GM23338 (cell line): ENCODE measurements around the gene NCKAP5. TPM values are rescaled to one million over a fixed set of nuclear protein-coding genes. Genes with fewer than 3 reads are reported as not detected.

Experiments used
- ATAC-seq: fragments of 200-7000 bp; cut with Tn5 transposase; 3 replicates; pipeline ENCODE4 v1.9.1; 2020
- DNase-seq: peaks from one replicate; pipeline ENCODE4 v3.0.0-alpha.2; 2015; ENCODE audit warnings: low spot score
- H2AFZ ChIP-seq: fragments of 200-600 bp; sonication (generic); 2 replicates; pipeline ENCODE4 v1.8.0; 2016; ENCODE audit warnings: antibody characterized with exemption, mild to moderate bottlenecking, moderate library complexity
- H3F3A ChIP-seq: fragments of 200-600 bp; sonication (generic); replicated peaks from 2 replicates; pipeline ENCODE4 v1.8.0; 2017; ENCODE audit warnings: antibody characterized with exemption, mixed run types, low read depth
- H3K27ac ChIP-seq: fragments of 200-600 bp; sonication (generic); 2 replicates; pipeline ENCODE4 v1.6.1; 2016; ENCODE audit warnings: low read depth
- H3K27me3 ChIP-seq: fragments of 200-600 bp; sonication (generic); 2 replicates; pipeline ENCODE4 v1.8.0; 2016; ENCODE audit warnings: mild to moderate bottlenecking, mixed run types, moderate library complexity; ENCODE audit not compliant: insufficient read depth
- H3K36me3 ChIP-seq: fragments of 200-600 bp; sonication (generic); 2 replicates; pipeline ENCODE4 v1.8.0; 2016; ENCODE audit warnings: mild to moderate bottlenecking; ENCODE audit not compliant: insufficient read depth
- H3K4me1 ChIP-seq: fragments of 200-600 bp; sonication (generic); 2 replicates; pipeline ENCODE4 v1.8.0; 2016; ENCODE audit warnings: mild to moderate bottlenecking, moderate library complexity; ENCODE audit not compliant: insufficient read depth
- H3K4me2 ChIP-seq: fragments of 200-600 bp; sonication (generic); 2 replicates; pipeline ENCODE4 v1.7.1; 2017; ENCODE audit warnings: mixed run types
- H3K4me3 ChIP-seq: fragments of 200-600 bp; sonication (generic); 2 replicates; pipeline ENCODE4 v1.6.1; 2016; ENCODE audit warnings: mixed run types
- H3K79me2 ChIP-seq: fragments of 200-600 bp; sonication (generic); replicated peaks from 2 replicates; pipeline ENCODE4 v1.8.0; 2017; ENCODE audit warnings: mild to moderate bottlenecking; ENCODE audit not compliant: insufficient read depth
- H3K9me2 ChIP-seq: fragments of 200-600 bp; sonication (generic); 2 replicates; pipeline ENCODE4 v1.8.0; 2017; ENCODE audit not compliant: insufficient read depth
- H4K20me1 ChIP-seq: fragments of 200-600 bp; sonication (generic); replicated peaks from 2 replicates; pipeline ENCODE4 v1.8.0; 2017; ENCODE audit warnings: mild to moderate bottlenecking; ENCODE audit not compliant: insufficient read depth
- H3K27ac Mint-ChIP-seq: 2 replicates; pipeline ENCODE4 v1.8.0; 2020; ENCODE audit warnings: inconsistent platforms, mild to moderate bottlenecking, moderate library complexity, mixed read lengths
- H3K27me3 Mint-ChIP-seq: 3 replicates; pipeline ENCODE4 v1.8.0; 2022; ENCODE audit warnings: low read depth, mild to moderate bottlenecking, moderate library complexity, mixed read lengths, inconsistent platforms; ENCODE audit not compliant: insufficient read depth, poor library complexity
- H3K36me3 Mint-ChIP-seq: 3 replicates; pipeline ENCODE4 v1.8.0; 2021; ENCODE audit warnings: low read depth, mild to moderate bottlenecking, inconsistent platforms, moderate library complexity, mixed read lengths
- H3K4me1 Mint-ChIP-seq: 3 replicates; pipeline ENCODE4 v1.8.0; 2020; ENCODE audit warnings: mild to moderate bottlenecking, inconsistent platforms, mixed read lengths
- H3K4me3 Mint-ChIP-seq: 3 replicates; pipeline ENCODE4 v1.8.0; 2021; ENCODE audit warnings: moderate library complexity, mild to moderate bottlenecking, inconsistent platforms, mixed read lengths
- H3K9me3 Mint-ChIP-seq: 3 replicates; pipeline ENCODE4 v1.8.0; 2020; ENCODE audit warnings: moderate library complexity, mild to moderate bottlenecking, inconsistent platforms, mixed read lengths
- CREB1 ChIP-seq: fragments of 250-450 bp; sonication (Bioruptor Pico); IDR thresholded peaks from 2 replicates; pipeline ENCODE4 v1.5.0; 2020; ENCODE audit warnings: low read depth, mild to moderate bottlenecking, moderate library complexity
- CTCF ChIP-seq, 2 experiments: fragments of 200-600 bp in 1 of 2; sonication (generic) in 1 of 2; conservative IDR thresholded peaks; 2 replicates each; pipeline versions ENCODE4 v1.5.1 to v1.6.1; 2016 to 2017; ENCODE audit warnings: antibody characterized with exemption in 2 of 2, low read depth in 2 of 2, mild to moderate bottlenecking in 2 of 2, moderate library complexity in 1 of 2
- ETS1 ChIP-seq: IDR thresholded peaks from 2 replicates; pipeline ENCODE4 v1.6.1; 2016; ENCODE audit warnings: antibody characterized with exemption
- EZH2 ChIP-seq: fragments of 200-600 bp; sonication (generic); IDR thresholded peaks from one replicate; pipeline ENCODE4 v1.8.0; 2017; ENCODE audit warnings: antibody characterized with exemption, mild to moderate bottlenecking, low read depth; ENCODE audit not compliant: unreplicated experiment
- EZH2phosphoT487 ChIP-seq: fragments of 200-600 bp; sonication (generic); IDR thresholded peaks from one replicate; pipeline ENCODE4 v1.8.1; 2018; ENCODE audit warnings: antibody characterized with exemption; ENCODE audit not compliant: unreplicated experiment
- JUNB ChIP-seq: IDR thresholded peaks from one replicate; pipeline ENCODE4 v1.6.1; 2016; ENCODE audit warnings: antibody characterized with exemption; ENCODE audit not compliant: unreplicated experiment
- NANOG ChIP-seq: IDR thresholded peaks from 2 replicates; pipeline ENCODE4 v1.6.1; 2016; ENCODE audit warnings: antibody characterized with exemption, borderline replicate concordance
- POLR2AphosphoS5 ChIP-seq: IDR thresholded peaks from 2 replicates; pipeline ENCODE4 v1.6.1; 2016; ENCODE audit warnings: antibody characterized with exemption, low read depth
- REST ChIP-seq: IDR thresholded peaks from one replicate; pipeline ENCODE4 v1.6.1; 2018; ENCODE audit warnings: antibody characterized with exemption; ENCODE audit not compliant: unreplicated experiment
- STAT1 ChIP-seq: IDR thresholded peaks from one replicate; pipeline ENCODE4 v1.6.1; 2016; ENCODE audit warnings: antibody characterized with exemption; ENCODE audit not compliant: unreplicated experiment
- ZNF114 ChIP-seq: fragments of 250-450 bp; sonication (Bioruptor Pico); IDR thresholded peaks from 2 replicates; pipeline ENCODE4 v1.5.0; 2020; ENCODE audit warnings: mild to moderate bottlenecking, moderate library complexity
- ZNF331 ChIP-seq: fragments of 250-450 bp; sonication (Bioruptor Pico); IDR thresholded peaks from 2 replicates; pipeline ENCODE4 v1.5.0; 2020; ENCODE audit warnings: low read depth, mild to moderate bottlenecking, moderate library complexity
- ZNF462 ChIP-seq: fragments of 250-450 bp; sonication (Bioruptor Pico); IDR thresholded peaks from 2 replicates; pipeline ENCODE4 v1.5.0; 2020; ENCODE audit warnings: mild to moderate bottlenecking, moderate library complexity
- polyA plus RNA-seq: library from polyadenylated mRNA; unstranded; fragments of >200 nt; fragmentation: Nextera tagmentation; extraction: Ambion mirVana; gene quantifications from 2 replicates; pipeline ENCODE4 v1.2.1, GENCODE V29; 2016
- total RNA-seq: library from RNA; depleted of rRNA; stranded (reverse); fragments of >200 nt; shearing (Covaris generic); gene quantifications from 2 replicates; pipeline ENCODE4 v1.2.3, GENCODE V29; 2014

The NCKAP5 gene
- total and polyA plus RNA-seq, 2 experiments from 2014 or later = 0.34 to 0.73 TPM

- H3K9me2 ChIP-seq = no peaks in the 10 kb centered on the region
- Mint-ChIP-seq H3K9me3 (no peaks in the 10 kb centered on the region; the same call in 1 of the 3 replicates), H3K4me1 (peaks cover 25% of the 10 kb centered on the region), H3K27me3 (peaks cover 8% of the 10 kb centered on the region), H3K4me3 (no peak overlapping the region), H3K27ac (no peak overlapping the region), H3K36me3 (0 out of 3 replicates have a peak, but pooled peaks cover 3% of the 10 kb centered on the region)
- no peaks in the 10 kb centered on the region for H3F3A ChIP-seq
- H3K4me1 ChIP-seq = peaks cover 14% of the 10 kb centered on the region
- ATAC-seq = peak; percentile 71
- H4K20me1 ChIP-seq = no peaks in the 10 kb centered on the region
- DNase-seq = peak; percentile 39
- H3K4me2 ChIP-seq = 0 out of 2 replicates have a peak overlapping the region, but pooled peaks have one; percentile 30
- TF ChIP-seq ZNF462 (CRISPR knock-in tag) (no peak), JUNB (no peak), CTCF (conservative IDR thresholded peaks at IDR 0.05; ENCODE audit: low read depth in 2 of 2) (no peak), ZNF331 (CRISPR knock-in tag) (no peak), ETS1 (no peak), REST (no peak), NANOG (no peak), STAT1 (no peak), EZH2phosphoT487 (no peak), CREB1 (no peak), ZNF114 (no peak), EZH2 (no peak), POLR2AphosphoS5 (no peak)
- H3K79me2 ChIP-seq = no peaks in the 10 kb centered on the region
- no peak overlapping the region for H3K4me3 ChIP-seq
- no peaks in the 10 kb centered on the region for H3K36me3 ChIP-seq
- no peak overlapping the region for H3K27ac ChIP-seq
- no peaks in the 10 kb centered on the region for H3K27me3 ChIP-seq
- H2AFZ ChIP-seq = peak overlapping the region; percentile 19; the same call in 1 of the 2 replicates
Observed at GRCh38 chr2:132975193-132976105, 592.8 kb downstream of the NCKAP5 start.
